ENCODE measurements around the gene CASP7.

DNA sequence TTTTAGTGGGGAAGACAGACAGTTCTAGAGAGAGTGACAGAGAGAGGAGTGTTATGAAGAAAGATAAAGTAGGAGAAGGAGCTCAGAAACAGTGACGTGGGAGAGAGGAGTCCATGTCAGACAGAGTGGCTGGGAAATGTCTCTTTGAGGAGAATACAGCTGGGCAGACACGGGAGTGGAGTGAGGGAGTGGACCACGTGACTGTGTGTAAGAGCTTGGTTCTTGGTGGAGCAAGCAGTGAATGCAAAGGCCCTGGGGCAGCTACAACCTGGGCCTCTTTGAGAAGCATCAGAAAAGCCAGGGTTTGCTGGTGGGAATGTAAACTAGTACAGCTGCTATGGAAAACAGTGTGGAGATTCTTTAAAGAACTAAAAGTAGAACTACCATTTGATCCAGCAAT is 59.9 kb downstream of the CASP7 start:
- TF ChIP-seq ZNF416 (CRISPR knock-in tag; IDR thresholded peaks at IDR 0.05) (no peak), ELF4 (CRISPR knock-in tag; IDR thresholded peaks at IDR 0.05; ENCODE audit: low read depth) (no peak), ESRRA (CRISPR knock-in tag; IDR thresholded peaks at IDR 0.05; ENCODE audit: borderline replicate concordance) (no peak)
- TF ChIP-seq, protein P1, sequence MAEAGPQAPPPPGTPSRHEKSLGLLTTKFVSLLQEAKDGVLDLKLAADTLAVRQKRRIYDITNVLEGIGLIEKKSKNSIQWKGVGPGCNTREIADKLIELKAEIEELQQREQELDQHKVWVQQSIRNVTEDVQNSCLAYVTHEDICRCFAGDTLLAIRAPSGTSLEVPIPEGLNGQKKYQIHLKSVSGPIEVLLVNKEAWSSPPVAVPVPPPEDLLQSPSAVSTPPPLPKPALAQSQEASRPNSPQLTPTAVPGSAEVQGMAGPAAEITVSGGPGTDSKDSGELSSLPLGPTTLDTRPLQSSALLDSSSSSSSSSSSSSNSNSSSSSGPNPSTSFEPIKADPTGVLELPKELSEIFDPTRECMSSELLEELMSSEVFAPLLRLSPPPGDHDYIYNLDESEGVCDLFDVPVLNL (CRISPR knock-in tag; IDR thresholded peaks at IDR 0.05; ENCODE audit: borderline replicate concordance, low read depth) = no peak
- TF ChIP-seq, protein P2, sequence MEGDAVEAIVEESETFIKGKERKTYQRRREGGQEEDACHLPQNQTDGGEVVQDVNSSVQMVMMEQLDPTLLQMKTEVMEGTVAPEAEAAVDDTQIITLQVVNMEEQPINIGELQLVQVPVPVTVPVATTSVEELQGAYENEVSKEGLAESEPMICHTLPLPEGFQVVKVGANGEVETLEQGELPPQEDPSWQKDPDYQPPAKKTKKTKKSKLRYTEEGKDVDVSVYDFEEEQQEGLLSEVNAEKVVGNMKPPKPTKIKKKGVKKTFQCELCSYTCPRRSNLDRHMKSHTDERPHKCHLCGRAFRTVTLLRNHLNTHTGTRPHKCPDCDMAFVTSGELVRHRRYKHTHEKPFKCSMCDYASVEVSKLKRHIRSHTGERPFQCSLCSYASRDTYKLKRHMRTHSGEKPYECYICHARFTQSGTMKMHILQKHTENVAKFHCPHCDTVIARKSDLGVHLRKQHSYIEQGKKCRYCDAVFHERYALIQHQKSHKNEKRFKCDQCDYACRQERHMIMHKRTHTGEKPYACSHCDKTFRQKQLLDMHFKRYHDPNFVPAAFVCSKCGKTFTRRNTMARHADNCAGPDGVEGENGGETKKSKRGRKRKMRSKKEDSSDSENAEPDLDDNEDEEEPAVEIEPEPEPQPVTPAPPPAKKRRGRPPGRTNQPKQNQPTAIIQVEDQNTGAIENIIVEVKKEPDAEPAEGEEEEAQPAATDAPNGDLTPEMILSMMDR (IDR thresholded peaks at IDR 0.05) = no peak
- TF ChIP-seq, protein P3, sequence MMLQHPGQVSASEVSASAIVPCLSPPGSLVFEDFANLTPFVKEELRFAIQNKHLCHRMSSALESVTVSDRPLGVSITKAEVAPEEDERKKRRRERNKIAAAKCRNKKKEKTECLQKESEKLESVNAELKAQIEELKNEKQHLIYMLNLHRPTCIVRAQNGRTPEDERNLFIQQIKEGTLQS (CRISPR knock-in tag; conservative IDR thresholded peaks at IDR 0.05) = no peak
